T-cell (primary cell): ENCODE results near the gene JMJD1C. TPM values are rescaled to one million over a fixed set of nuclear protein-coding genes. Genes with fewer than 3 reads are reported as not detected.
"Not testable (repeated sequence)": the region's sequence is repeated elsewhere in the genome, so short reads cannot be mapped to it uniquely, and the experiment has no call there.

Experiments used
- ATAC-seq, 4 experiments: fragments of 200-7000 bp in 3 of 4; fragments of 150-1000 bp in 1 of 4; cut with Tn5 transposase; replicated peaks in 1 of 4; 1 replicate in 3 of 4; 2 replicates in 1 of 4; pipeline ENCODE4 v1.10.0; 2021; ENCODE audit warnings: moderate library complexity in 3 of 4, mild to moderate bottlenecking in 2 of 4, moderate number of reproducible peaks in 1 of 4
- CTCF ChIA-PET, 2 donors: fragments of 300-600 bp; sonication (Branson Sonifier 250); formaldehyde crosslinking; loops; one replicate each; lab custom pipeline; 2022; ENCODE audit warnings: antibody characterized with exemption in 2 of 2; lab: Charles Lee
- POLR2A ChIA-PET, 2 donors: fragments of 300-600 bp; sonication (Branson Sonifier 250); formaldehyde crosslinking; loops; one replicate each; lab custom pipeline; 2022; ENCODE audit warnings: antibody characterized with exemption in 2 of 2; lab: Charles Lee
- DNase-seq, 35 experiments: peaks; one replicate each; pipeline versions ENCODE4 v3.0.0 to v3.0.0-alpha.2; 2013 to 2023
- H3K27ac ChIP-seq: one replicate; pipeline ENCODE4 v1.5.1; 2013; ENCODE audit warnings: low read length
- H3K27me3 ChIP-seq, 2 experiments: replicated peaks in 1 of 2; 1 replicate in 1 of 2; 2 replicates in 1 of 2; pipeline versions ENCODE4 v1.6.1 to v1.7.0; 2013; ENCODE audit warnings: low read length in 1 of 2, mixed read lengths in 1 of 2; ENCODE audit not compliant: control insufficient read depth in 2 of 2, insufficient read depth in 2 of 2; ENCODE audit errors: extremely low read depth in 1 of 2
- H3K36me3 ChIP-seq, 2 donors: 1 replicate in 1 of 2; 2 replicates in 1 of 2; pipeline versions ENCODE4 v1.6.1 to v1.7.0; 2013; ENCODE audit warnings: low read length in 1 of 2; ENCODE audit not compliant: control insufficient read depth in 2 of 2, insufficient read depth in 1 of 2; ENCODE audit errors: extremely low read depth in 1 of 2
- H3K4me1 ChIP-seq, 2 experiments: 1 replicate in 1 of 2; 2 replicates in 1 of 2; pipeline versions ENCODE4 v1.6.1 to v1.7.0; 2013; ENCODE audit warnings: low read length in 2 of 2, mixed read lengths in 1 of 2; ENCODE audit not compliant: insufficient read depth in 2 of 2, control insufficient read depth in 1 of 2; ENCODE audit errors: extremely low read depth in 1 of 2
- H3K4me3 ChIP-seq, 2 donors: 1 replicate in 1 of 2; 2 replicates in 1 of 2; pipeline versions ENCODE4 v1.5.1 to v1.7.0; 2013; ENCODE audit warnings: mild to moderate bottlenecking in 2 of 2, low read length in 1 of 2, moderate library complexity in 1 of 2; ENCODE audit not compliant: control insufficient read depth in 1 of 2; ENCODE audit errors: extremely low read depth in 1 of 2
- H3K9me3 ChIP-seq: 2 replicates; pipeline ENCODE4 v1.7.0; 2013
- H3K27ac Mint-ChIP-seq, 2 donors: one replicate each; pipeline ENCODE4 v1.8.0; 2020 to 2021; ENCODE audit warnings: mild to moderate bottlenecking in 2 of 2, mixed read lengths in 2 of 2
- H3K27me3 Mint-ChIP-seq, 2 donors: one replicate each; pipeline ENCODE4 v1.8.0; 2021 to 2022; ENCODE audit warnings: mixed read lengths in 2 of 2
- H3K36me3 Mint-ChIP-seq: one replicate; pipeline ENCODE4 v1.8.0; 2021; ENCODE audit warnings: mixed read lengths
- H3K4me1 Mint-ChIP-seq, 3 donors: one replicate each; pipeline ENCODE4 v1.8.0; 2020 to 2022; ENCODE audit warnings: mixed read lengths in 3 of 3, mild to moderate bottlenecking in 1 of 3
- H3K4me3 Mint-ChIP-seq, 3 donors: one replicate each; pipeline ENCODE4 v1.8.0; 2020 to 2022; ENCODE audit warnings: mild to moderate bottlenecking in 3 of 3, mixed read lengths in 3 of 3, moderate library complexity in 3 of 3
- H3K9me3 Mint-ChIP-seq, 3 donors: one replicate each; pipeline ENCODE4 v1.8.0; 2020 to 2022; ENCODE audit warnings: mixed read lengths in 3 of 3
- WGBS: methylation state at CpG from one replicate; pipeline ENCODE4 v1.1.5; 2013; ENCODE audit warnings: missing lambda C conversion rate; ENCODE audit not compliant: insufficient coverage; 5-methylcytosine and 5-hydroxymethylcytosine counted together
- total RNA-seq, 35 experiments: library from RNA in 6 of 35; stranded (reverse) in 6 of 35; fragments of 120-200 nt in 1 of 35; gene quantifications; one replicate each; pipeline versions ENCODE4 v1.2.1 to v1.2.4 and lab custom pipeline; 2013 to 2026

The JMJD1C gene
- total RNA-seq, 5 donors from 2014 or later (not counting 1 experiment from before 2014, with no cell fraction given), result 84.1 to 193 (median 92.6) TPM

DNA sequence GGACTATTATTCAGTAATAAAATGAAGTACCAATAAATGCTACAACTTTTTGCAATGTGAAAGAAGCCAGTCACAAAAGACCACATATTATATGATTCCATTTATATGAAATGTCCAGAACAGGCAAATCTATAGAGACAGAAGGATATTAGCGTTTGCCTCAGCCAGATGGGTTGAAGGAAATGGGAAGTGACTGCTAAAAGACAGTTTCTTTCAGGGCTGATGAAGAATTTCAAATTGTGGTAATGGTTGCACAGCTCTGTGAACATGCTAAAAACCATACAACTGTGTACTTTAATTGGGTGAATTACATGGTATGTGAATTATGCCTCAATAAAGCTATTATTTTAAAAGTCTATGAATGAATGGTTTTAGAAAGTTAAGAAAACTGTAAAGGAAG lies 31.5 kb upstream of the JMJD1C start:
- POLR2A ChIA-PET, result interaction anchor here in 1 of 2 donors (1.0 kb wide), 1 partner anchor 15 kb away, joined by 3 read pairs; no protein-coding TSS in a partner anchor
- Mint-ChIP-seq H3K4me1 (peaks cover 25 to 40% (median 34%) of the 10 kb centered on the region in 3 donors), H3K27me3 (no peaks in the 10 kb centered on the region), H3K27ac (no peak overlapping the region), H3K9me3 (no peaks in the 10 kb centered on the region), H3K36me3 (peaks cover 34% of the 10 kb centered on the region), H3K4me3 (no peak overlapping the region)
- DNase-seq (no peak), ATAC-seq (no peak)
- Histone ChIP-seq H3K27me3 (no peaks in the 10 kb centered on the region), H3K36me3 (no peaks in the 10 kb centered on the region), H3K27ac (no peak overlapping the region), H3K9me3 (no peaks in the 10 kb centered on the region), H3K4me3 (no peak overlapping the region), H3K4me1 (no peaks in the 10 kb centered on the region)
- WGBS, result no CpG with 5 or more reads among the region's 1 CpG
- CTCF ChIA-PET, result no interaction called here

DNA sequence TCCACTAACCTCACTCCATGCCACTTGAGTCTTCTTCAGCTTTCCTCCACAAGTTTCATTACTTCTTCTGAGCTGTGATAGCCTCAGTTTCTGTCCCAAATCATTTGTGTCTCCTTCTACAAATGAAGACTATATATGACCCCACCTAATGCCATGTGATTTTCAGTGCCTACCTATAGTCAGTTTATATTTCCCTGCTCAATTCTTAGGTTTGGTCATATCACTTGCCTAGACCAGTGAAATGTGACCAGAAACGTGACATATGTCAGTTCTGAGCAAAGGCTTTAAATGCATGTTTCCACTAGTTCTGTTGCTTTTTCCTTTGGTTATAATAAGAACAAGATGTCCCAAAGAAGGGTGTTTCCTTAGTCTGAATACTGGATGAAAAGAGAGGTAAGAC lies 30.8 kb upstream of the JMJD1C start:
- DNase-seq, result no peak
- POLR2A ChIA-PET, result no interaction called here

DNA sequence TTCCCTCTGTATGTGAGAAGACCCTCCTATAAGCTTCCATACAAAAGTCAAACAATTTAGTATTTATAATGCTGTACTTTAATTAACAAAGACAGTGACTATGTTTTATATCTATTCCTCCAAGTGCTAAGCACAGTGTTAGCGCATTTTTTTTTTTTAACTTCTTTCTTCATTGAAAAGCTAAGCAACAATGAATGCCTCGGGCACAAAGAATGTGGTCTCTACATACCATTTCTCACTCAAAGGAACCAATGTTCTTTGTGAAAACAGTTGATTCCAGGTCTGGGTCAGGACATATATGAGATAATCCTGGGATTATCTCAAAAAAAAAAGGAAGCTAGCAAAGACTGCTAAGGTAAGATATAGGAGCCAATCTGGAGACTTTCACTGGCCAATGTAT lies 29.2 kb upstream of the JMJD1C start:
- no CpG with 5 or more reads among the region's 2 CpGs for WGBS
- no peak overlapping the region for H3K4me3 ChIP-seq
- Mint-ChIP-seq H3K4me3 (no peak overlapping the region), H3K27ac (no peak overlapping the region), H3K27me3 (no peaks in the 10 kb centered on the region), H3K36me3 (peaks cover 24% of the 10 kb centered on the region), H3K4me1 (peaks cover 25 to 37% (median 33%) of the 10 kb centered on the region in 3 donors), H3K9me3 (no peaks in the 10 kb centered on the region)
- DNase-seq (no peak), ATAC-seq (no peak)
- POLR2A ChIA-PET, result interaction anchor here (0.6 to 0.7 kb wide), 2 partner anchors 18 to 37 kb away, joined by 3 to 4 read pairs; no protein-coding TSS in a partner anchor
- H3K4me1 ChIP-seq, result no peaks in the 10 kb centered on the region
- no peaks in the 10 kb centered on the region for H3K36me3 ChIP-seq
- H3K9me3 ChIP-seq, result no peaks in the 10 kb centered on the region
- no peaks in the 10 kb centered on the region for H3K27me3 ChIP-seq
- CTCF ChIA-PET, result no interaction called here
- H3K27ac ChIP-seq, result no peak overlapping the region

More for the DNA sequence above, 30.8 kb upstream of the JMJD1C start:
- no peak overlapping the region for H3K27ac ChIP-seq
- Mint-ChIP-seq H3K4me3 (no peak overlapping the region), H3K27me3 (no peaks in the 10 kb centered on the region), H3K9me3 (no peaks in the 10 kb centered on the region), H3K4me1 (peaks cover 25 to 40% (median 40%) of the 10 kb centered on the region in 3 donors), H3K27ac (no peak overlapping the region), H3K36me3 (peaks cover 32% of the 10 kb centered on the region)
- H3K36me3 ChIP-seq, result no peaks in the 10 kb centered on the region
- no peak for ATAC-seq
- WGBS, result no CpG with 5 or more reads among the region's 1 CpG
- no peaks in the 10 kb centered on the region for H3K4me1 ChIP-seq
- CTCF ChIA-PET, result no interaction called here
- H3K9me3 ChIP-seq, result no peaks in the 10 kb centered on the region
- H3K27me3 ChIP-seq, result no peaks in the 10 kb centered on the region
- H3K4me3 ChIP-seq, result no peak overlapping the region

DNA sequence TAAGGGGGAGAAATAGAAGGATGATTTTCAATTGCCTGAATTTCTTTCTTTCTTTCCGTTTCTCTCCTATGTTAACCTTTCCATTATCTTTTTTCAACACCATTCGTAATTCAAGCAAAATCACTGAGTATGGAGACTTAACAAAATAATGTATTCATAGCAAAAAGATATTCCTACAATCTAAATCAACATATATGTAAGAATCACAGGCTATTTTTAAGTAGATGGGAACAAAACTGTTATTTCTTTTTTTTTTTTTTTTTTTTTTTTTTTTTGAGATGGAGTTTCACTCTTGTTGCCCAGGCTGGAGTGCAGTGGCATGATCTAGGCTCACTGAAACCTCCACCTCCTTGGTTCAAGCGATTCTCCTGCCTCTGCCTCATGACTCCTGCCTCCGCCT lies 27.2 kb upstream of the JMJD1C start:
- no peaks in the 10 kb centered on the region for H3K27me3 Mint-ChIP-seq
- ChIA-PET POLR2A (no interaction called here), CTCF (interaction anchor here in 1 of 2 donors (0.7 kb wide), 1 partner anchor 29 kb away, joined by 3 read pairs; no protein-coding TSS in a partner anchor)
- DNase-seq (no peak), ATAC-seq (no peak)
- H3K4me3 Mint-ChIP-seq, result no peak overlapping the region
- WGBS, result 100% methylated on average over 1 of the region's 4 CpGs
- H3K9me3 Mint-ChIP-seq, result no peaks in the 10 kb centered on the region
- Histone ChIP-seq H3K27ac (no peak overlapping the region), H3K36me3 (no peaks in the 10 kb centered on the region), H3K9me3 (no peaks in the 10 kb centered on the region), H3K4me1 (no peaks in the 10 kb centered on the region), H3K27me3 (no peaks in the 10 kb centered on the region), H3K4me3 (no peak overlapping the region)
- H3K36me3 Mint-ChIP-seq, result peaks cover 15% of the 10 kb centered on the region
- peaks cover 19 to 29% (median 21%) of the 10 kb centered on the region in 3 donors for H3K4me1 Mint-ChIP-seq
- H3K27ac Mint-ChIP-seq, result no peak overlapping the region

DNA sequence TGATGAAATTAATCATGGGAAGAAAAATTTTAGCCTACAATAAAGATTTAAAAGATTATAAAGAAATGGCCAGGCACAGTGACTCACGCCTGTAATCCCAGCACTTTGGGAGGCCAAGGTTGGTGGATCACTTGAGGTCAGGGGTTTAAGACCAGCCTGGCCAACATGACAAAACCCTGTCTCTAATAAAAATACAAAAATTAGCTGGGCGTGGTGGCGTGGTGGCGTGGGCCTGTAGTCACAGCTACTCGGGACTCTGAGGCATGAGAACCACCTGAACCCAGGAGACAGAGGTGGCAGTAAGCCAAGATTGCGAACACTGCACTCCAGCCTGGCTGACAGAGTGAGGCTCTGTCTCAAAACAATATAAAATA lies 26.5 kb upstream of the JMJD1C start:
- WGBS, result no CpG with 5 or more reads among the region's 6 CpGs
- H3K4me1 ChIP-seq, H3K27me3 ChIP-seq, H3K9me3 ChIP-seq, H3K4me3 Mint-ChIP-seq, DNase-seq, H3K36me3 ChIP-seq, H3K27ac ChIP-seq, H3K27ac Mint-ChIP-seq, H3K9me3 Mint-ChIP-seq, ATAC-seq, H3K27me3 Mint-ChIP-seq, POLR2A ChIA-PET, H3K4me3 ChIP-seq: not testable (repeated sequence)
- CTCF ChIA-PET, result interaction anchor here in 1 of 2 donors (0.7 kb wide), 1 partner anchor 29 kb away, joined by 3 read pairs; no protein-coding TSS in a partner anchor
- Mint-ChIP-seq H3K4me1 (peaks cover 15 to 22% (median 16%) of the 10 kb centered on the region in 3 donors), H3K36me3 (peaks cover 15% of the 10 kb centered on the region)

DNA sequence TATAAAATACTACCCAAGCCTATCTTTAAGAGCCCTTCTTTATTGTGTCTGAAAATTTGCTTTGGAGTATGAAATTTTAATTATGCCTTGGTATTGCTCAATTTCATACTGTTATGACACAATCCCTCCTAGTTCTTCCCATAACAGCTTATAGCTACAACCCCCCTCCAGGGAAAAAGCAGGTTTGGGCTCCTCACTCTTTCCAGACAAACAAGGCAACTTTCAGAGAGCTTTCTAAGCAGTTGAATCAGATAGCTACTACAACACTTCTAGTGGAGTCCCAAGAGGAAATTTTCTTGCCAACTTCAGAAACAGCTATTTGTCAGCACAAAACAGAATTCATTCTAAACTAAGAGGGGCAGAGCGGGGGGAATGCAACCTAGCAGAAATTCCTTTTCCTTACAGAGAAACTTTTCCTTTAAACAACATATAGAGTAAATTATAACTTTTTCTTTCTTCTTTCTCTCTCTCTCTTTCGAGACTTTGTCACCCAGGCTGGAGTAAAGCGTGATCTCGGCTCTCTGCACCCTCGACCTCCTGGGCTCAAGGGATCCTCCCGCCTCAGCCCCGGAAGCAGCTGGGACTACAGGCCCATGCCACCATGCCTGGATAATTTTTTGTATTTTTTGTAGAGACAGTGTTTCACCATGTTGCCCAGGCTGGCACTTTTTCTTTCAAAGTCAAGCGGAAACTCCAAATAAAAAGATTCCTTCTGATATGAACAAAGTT lies 26.0 kb upstream of the JMJD1C start:
- H3K27me3 ChIP-seq, result no peaks in the 10 kb centered on the region
- Mint-ChIP-seq H3K27me3 (no peaks in the 10 kb centered on the region), H3K27ac (no peak overlapping the region), H3K36me3 (peaks cover 14% of the 10 kb centered on the region), H3K4me3 (no peak overlapping the region), H3K9me3 (no peaks in the 10 kb centered on the region), H3K4me1 (peaks cover 12 to 19% (median 15%) of the 10 kb centered on the region in 3 donors)
- ATAC-seq (no peak), DNase-seq (no peak)
- H3K27ac ChIP-seq, result no peak overlapping the region
- no peaks in the 10 kb centered on the region for H3K36me3 ChIP-seq
- CTCF ChIA-PET, result interaction anchor here in 1 of 2 donors (0.7 kb wide), 1 partner anchor 72 kb away, joined by 4 read pairs; no protein-coding TSS in a partner anchor
- no peaks in the 10 kb centered on the region for H3K9me3 ChIP-seq
- no peaks in the 10 kb centered on the region for H3K4me1 ChIP-seq
- no peak overlapping the region for H3K4me3 ChIP-seq
- POLR2A ChIA-PET, result no interaction called here
- no CpG with 5 or more reads among the region's 8 CpGs for WGBS
